ENCODE data around the gene PARVB.
A peak's percentile ranks its signal among the peaks of the same experiment; 100 is the strongest.

Gene PARVB

DNA sequence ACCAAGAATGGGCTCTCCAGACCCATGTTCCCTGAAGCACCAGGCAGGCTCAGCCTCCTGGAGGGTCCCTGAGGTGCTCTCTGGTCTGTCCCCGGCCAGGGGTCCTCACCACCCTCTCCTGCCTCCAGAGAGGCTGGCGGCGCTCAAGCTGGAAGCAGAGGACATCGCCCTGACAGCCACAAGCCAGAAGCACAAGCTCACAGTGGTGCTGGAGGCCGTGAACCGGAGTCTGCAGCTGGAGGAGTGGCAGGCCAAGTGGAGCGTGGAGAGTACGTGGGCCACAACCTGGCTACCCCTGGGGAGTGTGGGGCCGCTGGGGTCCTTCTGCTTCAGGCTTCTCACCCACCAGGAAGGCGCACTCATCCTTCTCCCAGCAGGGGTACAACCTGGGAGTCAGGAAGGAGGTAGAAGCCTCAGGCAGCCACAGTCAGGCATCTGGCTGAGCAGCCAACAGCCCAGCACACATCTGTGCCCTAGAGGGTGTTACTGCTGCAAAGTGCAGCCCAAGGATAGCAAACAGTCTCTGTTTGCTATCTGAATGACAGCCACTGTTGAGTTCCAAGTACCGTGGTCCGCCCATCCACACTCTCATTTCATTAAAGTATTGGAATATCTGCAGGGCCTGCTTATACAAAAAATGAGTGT lies 165.0 kb downstream of the PARVB start:
- Histone ChIP-seq H3K9me3 (ENCODE audit: control insufficient read depth, insufficient read depth, low read depth, low read length) (no peaks in the 10 kb centered on the region), H3K4me1 (ENCODE audit: control insufficient read depth, insufficient read depth, low read length) (0 out of 2 replicates have a peak, but pooled peaks cover 4% of the 10 kb centered on the region), H3K27ac (ENCODE audit: extremely low read depth, low read depth, low read length) (no peak overlapping the region), H3K36me3 (ENCODE audit: control insufficient read depth in 2 of 2, insufficient read depth in 1 of 2, low read length in 2 of 2) (no peaks in the 10 kb centered on the region), H3K4me3 (ENCODE audit: low read depth, low read length) (no peak overlapping the region)
- POLR2A ChIA-PET, result no interaction called here
- TF ChIP-seq GFI1B (tag by site-specific recombination; IDR thresholded peaks at IDR 0.05), result no peak
- peak; percentile 71 for TF ChIP-seq GLIS1 (tag by site-specific recombination; IDR thresholded peaks at IDR 0.05)
- TF ChIP-seq ZIC2 (tag by site-specific recombination; IDR thresholded peaks at IDR 0.05), result peak; percentile 86
- CTCF ChIA-PET, result no interaction called here

- POLR2A ChIA-PET, result no interaction called here
- H3K4me1 ChIP-seq (ENCODE audit: control insufficient read depth, insufficient read depth, low read length), result no peaks in the 10 kb centered on the region
- no peaks in the 10 kb centered on the region for H3K9me3 ChIP-seq (ENCODE audit: control insufficient read depth, insufficient read depth, low read depth, low read length)
- H3K27ac ChIP-seq (ENCODE audit: extremely low read depth, low read depth, low read length), result no peak overlapping the region
- no peak overlapping the region for H3K4me3 ChIP-seq (ENCODE audit: low read depth, low read length)
- CTCF ChIA-PET, result interaction anchor here (0.7 kb wide), 1 partner anchor 976 kb away, joined by 3 read pairs; no protein-coding TSS in a partner anchor
- no peaks in the 10 kb centered on the region for H3K36me3 ChIP-seq (ENCODE audit: control insufficient read depth in 2 of 2, insufficient read depth in 1 of 2, low read length in 2 of 2)
- TF ChIP-seq ZNF175 (tag by site-specific recombination; IDR thresholded peaks at IDR 0.05) (no peak), SCRT2 (tag by site-specific recombination; IDR thresholded peaks at IDR 0.05) (peak; percentile 70)
These were observed 166.4 kb downstream of the PARVB start for GRCh38 chr22:44190381-44190976.

DNA sequence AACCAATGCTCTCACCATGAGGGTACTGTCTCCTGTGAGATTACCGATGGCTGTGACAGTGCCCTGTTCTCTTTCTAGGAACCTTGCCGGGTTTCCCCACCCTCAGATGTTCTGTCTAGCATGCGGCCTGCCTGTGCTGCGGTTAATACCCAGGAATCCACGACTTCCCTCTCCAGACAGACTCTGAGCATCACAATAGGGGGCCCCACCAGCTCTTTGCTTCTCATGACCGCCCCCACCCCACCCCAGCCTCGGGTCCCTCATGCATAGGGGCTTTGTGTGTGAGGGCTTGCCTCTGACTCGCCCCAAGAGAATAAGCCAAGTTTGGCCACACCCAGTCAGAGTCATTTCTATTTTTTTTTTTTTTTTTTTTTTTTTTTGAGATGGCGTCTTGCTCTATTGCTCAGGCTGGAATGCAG lies 166.9 kb downstream of the PARVB start:
- H3K36me3 ChIP-seq (ENCODE audit: control insufficient read depth in 2 of 2, insufficient read depth in 1 of 2, low read length in 2 of 2), result no peaks in the 10 kb centered on the region
- H3K27ac ChIP-seq (ENCODE audit: extremely low read depth, low read depth, low read length), result no peak overlapping the region
- ChIA-PET CTCF (interaction anchor here (0.7 kb wide), 1 partner anchor 976 kb away, joined by 3 read pairs; no protein-coding TSS in a partner anchor), POLR2A (no interaction called here)
- TF ChIP-seq BCL11B (tag by site-specific recombination; IDR thresholded peaks at IDR 0.05; ENCODE audit: low read depth) (no peak), ZNF426 (tag by site-specific recombination; IDR thresholded peaks at IDR 0.05) (no peak), TRIM28 (IDR thresholded peaks at IDR 0.05; ENCODE audit: borderline replicate concordance, low read length) (no peak), OSR2 (tag by site-specific recombination; IDR thresholded peaks at IDR 0.05) (no peak), ZNF138 (tag by site-specific recombination; IDR thresholded peaks at IDR 0.05; ENCODE audit: borderline replicate concordance) (no peak), GFI1B (tag by site-specific recombination; IDR thresholded peaks at IDR 0.05) (no peak), ZBTB21 (tag by site-specific recombination; IDR thresholded peaks at IDR 0.05) (no peak), ZNF133 (tag by site-specific recombination; IDR thresholded peaks at IDR 0.05) (no peak), ZBTB1 (tag by site-specific recombination; IDR thresholded peaks at IDR 0.05) (no peak), PRDM2 (tag by site-specific recombination; IDR thresholded peaks at IDR 0.05; ENCODE audit: borderline replicate concordance) (no peak), ZNF274 (IDR thresholded peaks at IDR 0.05; ENCODE audit: low read length) (no peak), ZNF274 (tag by site-specific recombination; IDR thresholded peaks at IDR 0.05; ENCODE audit: borderline replicate concordance) (no peak), MZF1 (tag by site-specific recombination; IDR thresholded peaks at IDR 0.05; ENCODE audit: borderline replicate concordance) (no peak), ZSCAN16 (tag by site-specific recombination; IDR thresholded peaks at IDR 0.05) (no peak), ZNF169 (tag by site-specific recombination; IDR thresholded peaks at IDR 0.05) (no peak), ZSCAN5A (tag by site-specific recombination; IDR thresholded peaks at IDR 0.05) (no peak)
- TF ChIP-seq, protein P1, sequence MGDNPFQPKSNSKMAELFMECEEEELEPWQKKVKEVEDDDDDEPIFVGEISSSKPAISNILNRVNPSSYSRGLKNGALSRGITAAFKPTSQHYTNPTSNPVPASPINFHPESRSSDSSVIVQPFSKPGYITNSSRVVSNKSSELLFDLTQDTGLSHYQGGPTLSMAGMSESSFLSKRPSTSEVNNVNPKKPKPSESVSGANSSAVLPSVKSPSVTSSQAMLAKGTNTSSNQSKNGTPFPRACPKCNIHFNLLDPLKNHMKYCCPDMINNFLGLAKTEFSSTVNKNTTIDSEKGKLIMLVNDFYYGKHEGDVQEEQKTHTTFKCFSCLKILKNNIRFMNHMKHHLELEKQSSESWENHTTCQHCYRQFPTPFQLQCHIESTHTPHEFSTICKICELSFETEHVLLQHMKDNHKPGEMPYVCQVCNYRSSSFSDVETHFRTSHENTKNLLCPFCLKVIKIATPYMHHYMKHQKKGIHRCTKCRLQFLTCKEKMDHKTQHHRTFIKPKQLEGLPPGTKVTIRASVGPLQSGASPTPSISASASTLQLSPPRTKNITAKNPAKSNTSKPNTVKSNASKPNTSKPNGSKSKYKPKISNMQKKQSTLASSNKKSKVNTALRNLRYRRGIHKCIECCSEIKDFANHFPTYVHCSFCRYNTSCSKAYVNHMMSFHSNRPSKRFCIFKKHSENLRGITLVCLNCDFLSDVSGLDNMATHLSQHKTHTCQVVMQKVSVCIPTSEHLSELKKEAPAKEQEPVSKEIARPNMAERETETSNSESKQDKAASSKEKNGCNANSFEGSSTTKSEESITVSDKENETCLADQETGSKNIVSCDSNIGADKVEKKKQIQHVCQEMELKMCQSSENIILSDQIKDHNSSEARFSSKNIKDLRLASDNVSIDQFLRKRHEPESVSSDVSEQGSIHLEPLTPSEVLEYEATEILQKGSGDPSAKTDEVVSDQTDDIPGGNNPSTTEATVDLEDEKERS (tag by site-specific recombination; IDR thresholded peaks at IDR 0.05), result no peak
- no peaks in the 10 kb centered on the region for H3K9me3 ChIP-seq (ENCODE audit: control insufficient read depth, insufficient read depth, low read depth, low read length)
- no peak overlapping the region for H3K4me3 ChIP-seq (ENCODE audit: low read depth, low read length)
- H3K4me1 ChIP-seq (ENCODE audit: control insufficient read depth, insufficient read depth, low read length), result no peaks in the 10 kb centered on the region

Measured in HEK293 (cell line).